Activated CD4-positive, alpha-beta T cell treated with anti-CD3 and anti-CD28 coated beads, Interleukin-2, amount 50 U/mL, for 1 hour (primary cell): Measurements from ENCODE around the gene RAPGEF1.
"Not testable (repeated sequence)": the region's sequence is repeated elsewhere in the genome, so short reads cannot be mapped to it uniquely, and the experiment has no call there.

Experiments
- DNase-seq: peaks from one replicate; pipeline ENCODE4 v3.0.0-alpha.2; 2020

Gene RAPGEF1

DNA sequence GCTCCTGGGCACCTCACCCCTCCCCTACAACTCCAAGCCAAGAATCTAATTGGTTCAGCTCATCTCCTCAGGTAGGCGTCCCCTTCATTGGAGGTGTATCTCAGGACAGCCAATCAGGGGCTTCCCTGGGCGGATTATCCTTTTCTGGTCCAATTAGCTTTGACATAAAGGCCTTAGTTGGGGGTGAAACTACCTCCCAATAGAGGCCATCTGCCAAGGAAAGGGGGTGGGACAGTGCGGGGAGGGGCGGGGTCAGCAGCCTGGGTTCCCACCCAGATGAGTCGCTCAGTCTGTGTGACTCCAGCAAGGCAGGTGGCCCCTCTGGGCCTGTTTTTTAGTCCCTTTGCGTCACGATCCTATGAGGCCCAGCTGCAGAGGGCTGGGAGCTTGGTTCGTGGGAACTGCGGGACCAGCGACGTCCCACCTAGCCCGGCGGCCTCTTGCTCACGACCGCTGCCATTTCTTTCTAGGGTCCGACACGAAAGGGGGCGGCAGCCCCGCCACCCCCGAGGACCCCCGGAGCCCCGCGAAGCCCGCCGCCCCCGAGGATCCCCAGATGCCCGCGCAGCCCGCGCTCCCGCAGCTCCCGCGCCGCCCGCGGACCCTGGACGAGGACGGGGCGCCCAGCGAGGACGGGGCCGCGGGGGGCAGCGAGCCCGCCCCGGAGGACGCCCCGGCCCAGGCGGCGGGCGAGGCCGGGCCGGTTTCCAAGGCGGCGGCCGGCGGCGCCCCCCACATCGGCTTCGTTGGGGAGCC, 185.6 kb downstream of the RAPGEF1 start:
- no peak for DNase-seq

DNA sequence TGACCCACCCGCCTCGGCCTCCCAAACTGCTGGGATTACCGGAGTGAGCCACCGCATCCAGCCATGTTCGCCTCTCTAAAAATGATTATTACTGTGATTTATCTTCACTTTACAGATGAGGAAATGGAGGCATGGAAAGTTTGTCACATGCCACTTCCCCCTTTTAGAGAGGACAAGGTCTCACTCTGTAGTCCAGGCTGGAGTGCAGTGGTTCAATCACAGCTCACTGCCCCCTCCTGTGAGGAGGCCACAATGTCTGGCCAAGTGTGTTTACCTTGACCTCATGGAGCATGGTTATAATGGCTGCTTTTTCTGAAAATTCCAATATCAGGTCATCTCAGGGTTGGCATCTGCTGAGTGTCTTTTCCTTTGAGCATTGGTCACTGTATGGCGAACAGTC, 187.8 kb downstream of the RAPGEF1 start:
- no peak for DNase-seq

DNA sequence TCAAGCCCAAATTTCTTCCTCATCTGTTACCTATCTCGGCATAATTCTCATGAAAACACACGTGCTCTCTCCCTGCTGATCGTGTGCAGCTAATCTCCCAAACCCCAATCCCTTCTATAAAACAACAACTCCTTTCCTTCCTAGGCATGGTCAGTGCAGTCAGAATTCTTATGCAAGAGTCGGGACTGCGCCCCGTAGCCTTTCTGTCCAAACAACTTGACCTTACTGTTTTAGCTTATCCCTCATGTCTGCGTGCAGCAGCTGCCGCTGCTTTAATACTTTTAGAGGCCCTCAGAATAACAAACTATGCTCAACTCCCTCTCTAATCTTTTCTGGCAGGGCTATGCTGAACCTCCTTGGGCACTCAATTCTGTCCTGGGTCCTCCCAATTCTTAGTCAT, 189.4 kb downstream of the RAPGEF1 start:
- not testable (repeated sequence) for DNase-seq

DNA sequence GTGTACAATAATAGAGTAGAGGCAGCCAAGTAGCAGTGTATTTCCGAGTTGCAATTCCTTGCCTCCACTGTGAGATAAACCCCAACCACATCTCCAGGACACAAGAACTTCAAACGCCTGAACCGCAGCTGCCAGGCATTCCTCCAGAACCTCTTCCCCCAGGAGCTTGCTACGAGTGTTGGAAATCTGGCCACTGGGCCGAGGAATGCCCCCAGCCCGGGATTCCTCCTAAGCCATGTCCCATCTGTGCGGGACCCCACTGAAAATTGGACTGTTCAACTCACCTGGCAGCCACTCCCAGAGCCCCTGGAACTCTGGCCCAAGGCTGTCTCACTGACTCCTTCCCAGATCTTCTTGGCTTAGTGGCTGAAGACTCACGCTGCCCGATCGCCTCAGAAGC, 190.7 kb downstream of the RAPGEF1 start:
- DNase-seq = not testable (repeated sequence)

DNA sequence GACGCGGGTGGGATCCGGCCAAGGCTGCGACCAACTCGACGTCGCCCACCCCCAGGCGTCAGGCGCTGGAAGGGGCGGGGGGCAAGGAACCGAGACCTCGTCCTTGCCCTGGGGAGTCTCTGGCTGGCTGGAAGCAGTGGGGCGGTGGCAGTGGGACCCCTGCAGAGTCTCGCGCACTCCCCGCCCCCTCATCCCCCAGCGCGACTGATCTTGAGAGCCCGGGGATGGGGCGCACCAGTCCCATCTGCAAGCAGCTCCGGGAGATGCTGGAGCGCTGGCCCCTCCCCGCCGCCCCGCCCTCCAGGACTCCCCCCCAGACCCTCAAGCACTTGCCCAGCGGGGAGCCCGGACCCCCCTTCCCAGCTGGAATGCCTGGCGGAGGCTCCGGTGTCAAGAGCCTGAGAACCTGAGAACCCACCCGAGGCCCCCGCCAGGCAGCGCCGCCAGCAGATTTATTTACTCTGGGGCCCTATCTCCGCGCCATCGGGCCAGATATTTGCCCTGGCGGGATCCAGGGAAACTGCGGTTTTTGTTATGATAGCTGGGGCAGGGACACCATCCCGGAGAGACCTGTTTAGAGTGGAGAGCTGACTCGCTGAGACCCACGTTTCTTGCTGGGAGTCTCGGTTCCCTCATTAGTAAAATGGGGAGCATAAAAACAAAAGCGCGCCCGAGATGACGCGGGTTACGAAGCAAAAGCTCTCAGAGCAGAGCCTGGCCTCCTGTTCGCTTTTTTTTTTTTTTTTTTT, 193.4 kb downstream of the RAPGEF1 start:
- DNase-seq = no peak

DNA sequence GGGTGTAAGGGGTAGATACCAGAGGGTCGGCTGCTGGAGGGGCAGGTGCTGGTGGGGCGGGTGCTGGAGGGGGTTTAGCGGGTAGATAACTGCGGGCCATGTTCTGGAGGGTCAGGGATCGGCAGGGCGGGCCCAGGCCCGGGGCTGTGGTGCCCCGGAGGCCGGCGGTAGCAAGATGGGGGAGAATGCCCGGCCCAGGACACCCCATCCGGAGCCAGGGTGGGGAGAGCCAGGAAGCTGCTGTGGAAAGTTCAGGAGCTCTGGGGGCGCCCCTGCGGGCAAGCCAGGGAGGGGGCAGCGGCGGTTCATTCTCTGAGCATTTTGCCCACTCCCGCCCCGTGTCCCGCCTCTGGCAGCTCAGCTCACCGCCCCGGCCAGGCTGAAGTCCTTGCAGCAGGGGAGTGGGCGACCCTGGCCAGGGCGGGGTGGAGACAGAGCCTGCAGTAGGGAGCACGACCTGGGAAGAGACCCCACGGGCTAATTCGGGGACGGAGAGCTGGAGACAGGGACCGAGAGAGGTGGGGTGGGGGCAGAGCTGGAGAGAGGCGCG, 194.0 kb downstream of the RAPGEF1 start:
- DNase-seq = no peak

DNA sequence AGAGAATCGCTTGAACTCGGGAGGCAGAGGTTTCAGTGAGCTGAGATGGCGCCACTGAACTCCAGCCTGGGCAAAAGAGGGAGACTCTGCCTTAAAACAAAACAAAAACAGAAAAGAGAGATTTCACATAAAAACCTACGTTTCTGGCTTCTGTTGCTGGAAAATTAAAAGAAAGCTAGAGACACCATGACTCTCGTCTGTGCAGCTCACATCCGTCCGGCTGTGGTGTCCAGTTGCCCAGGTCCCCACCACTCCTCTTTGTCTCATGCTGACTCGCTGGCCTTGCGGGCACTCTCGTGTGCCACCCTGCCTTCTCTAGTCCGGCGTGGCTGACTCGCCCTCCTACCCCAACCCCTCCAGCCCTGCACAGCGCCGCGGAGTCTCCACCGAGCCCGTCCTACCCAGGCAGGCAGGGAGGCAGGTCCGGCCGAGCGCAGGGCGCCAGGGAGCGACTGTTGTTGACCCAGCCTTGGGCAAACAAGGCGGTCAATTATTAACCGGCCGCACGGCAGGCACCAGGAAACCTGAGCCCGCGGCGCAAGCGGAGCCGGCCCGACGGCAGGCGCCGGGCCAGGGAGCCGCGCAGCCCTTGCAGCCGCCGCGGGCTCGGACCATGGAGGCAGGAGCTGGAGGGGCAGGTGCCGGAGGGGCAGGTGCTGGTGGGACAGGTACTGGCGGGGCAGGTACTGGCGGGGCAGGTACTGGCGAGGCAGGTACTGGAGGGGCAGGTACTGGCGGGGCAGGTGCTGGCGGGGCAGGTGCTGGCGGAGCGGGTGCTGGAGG, 194.7 kb downstream of the RAPGEF1 start, which contains the start of gene PRRT1B:
TSS of gene PRRT1B (plus strand) at position 521 of the 783 bp plus-strand sequence. CDS start at position 614, 93 bp downstream.
- no peak for DNase-seq

DNA sequence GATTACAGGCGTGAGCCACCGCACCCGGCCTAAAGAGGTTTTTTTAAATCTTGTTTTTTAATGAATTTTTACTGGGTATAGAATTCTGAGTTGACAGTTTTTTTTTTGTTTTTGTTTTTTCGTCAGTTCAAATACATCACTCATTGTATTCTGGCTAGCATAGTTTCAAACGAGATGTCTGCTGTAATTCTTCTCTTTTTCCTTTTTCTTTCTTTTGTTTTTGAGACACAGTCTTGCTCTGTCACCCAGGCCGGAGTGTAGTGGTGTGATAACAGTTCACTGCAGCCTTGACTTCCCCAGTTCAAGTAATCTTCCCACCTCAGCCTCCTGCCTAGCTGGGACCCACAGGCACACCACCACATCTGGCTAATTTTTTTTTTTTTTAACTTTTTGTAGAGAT, 196.7 kb downstream of the RAPGEF1 start:
- DNase-seq = no peak

DNA sequence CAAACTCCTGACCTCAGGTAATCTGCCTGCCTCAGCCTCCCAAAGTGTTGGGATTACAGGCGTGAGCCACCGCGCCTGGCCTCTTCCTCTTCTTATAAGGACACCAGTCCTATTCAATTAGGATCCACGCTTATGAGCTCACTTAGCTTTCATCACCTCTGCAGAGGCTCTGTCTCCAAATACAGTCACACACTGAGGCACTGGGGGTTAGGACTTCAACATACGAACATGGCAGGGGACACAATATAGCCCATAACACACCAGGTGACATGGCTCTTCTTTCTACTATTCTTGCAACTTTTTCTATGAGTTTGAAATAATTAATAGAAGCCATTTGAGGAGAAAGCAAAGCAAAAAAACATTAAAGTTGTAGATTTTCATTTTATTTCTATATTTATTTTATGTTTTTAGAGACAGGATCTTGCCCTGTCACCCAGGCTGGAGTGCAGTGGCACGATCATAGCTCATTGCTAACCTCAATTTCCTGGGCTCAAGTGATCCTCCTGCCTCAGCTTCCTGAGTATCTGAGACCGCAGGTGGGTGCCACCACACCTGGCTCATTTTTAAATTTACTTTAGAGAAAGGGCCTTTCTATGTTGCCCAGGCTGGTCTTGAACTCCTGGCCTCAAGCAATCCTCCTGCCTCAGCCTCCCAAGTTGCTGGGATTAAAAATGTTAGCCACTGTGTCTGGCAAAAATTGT, 200.5 kb downstream of the RAPGEF1 start:
- no peak for DNase-seq

DNA sequence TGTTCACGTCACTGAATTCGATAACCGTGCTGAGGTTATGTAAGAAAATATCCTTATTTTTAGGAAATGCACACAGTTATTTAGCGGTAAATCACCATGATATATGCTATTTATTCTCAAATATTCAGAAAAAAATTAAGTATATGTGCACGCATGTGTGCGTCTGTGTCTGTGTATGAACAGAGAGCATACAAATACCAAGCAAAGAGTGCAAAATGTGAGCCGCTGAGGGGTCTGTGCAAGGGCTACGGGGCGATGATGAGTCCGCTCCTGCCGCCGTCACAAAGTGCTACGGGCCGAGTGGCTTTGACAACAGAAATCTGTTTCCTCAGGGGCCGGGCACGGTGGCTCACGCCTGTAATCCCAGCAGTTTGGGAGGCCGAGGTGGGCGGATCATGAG, 201.9 kb downstream of the RAPGEF1 start:
- DNase-seq = no peak

DNA sequence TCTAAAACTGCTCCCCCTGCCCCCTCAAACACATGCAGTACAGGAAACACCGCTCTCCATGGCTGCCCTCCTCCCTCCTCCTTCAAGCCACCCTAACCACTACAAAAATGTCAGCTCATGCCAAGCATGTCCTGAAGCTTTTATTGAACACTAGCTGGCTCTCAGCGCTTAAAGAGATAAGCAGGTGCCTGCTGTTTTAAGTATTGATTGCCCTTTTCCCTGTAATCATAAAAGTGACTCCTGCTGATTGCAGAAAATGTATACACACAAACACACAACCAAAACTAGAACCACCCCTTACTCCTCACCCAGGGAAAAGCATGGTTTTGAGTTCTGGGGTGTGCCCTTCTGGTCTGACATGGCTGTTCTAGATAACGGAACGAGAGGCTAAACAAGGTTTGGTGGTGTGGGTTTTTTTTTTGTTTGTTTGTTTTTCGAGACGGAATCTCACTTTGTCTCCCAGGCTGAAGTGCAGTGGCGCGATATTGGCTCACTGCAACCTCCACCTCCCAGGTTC, 205.1 kb downstream of the RAPGEF1 start:
- no peak for DNase-seq

DNA sequence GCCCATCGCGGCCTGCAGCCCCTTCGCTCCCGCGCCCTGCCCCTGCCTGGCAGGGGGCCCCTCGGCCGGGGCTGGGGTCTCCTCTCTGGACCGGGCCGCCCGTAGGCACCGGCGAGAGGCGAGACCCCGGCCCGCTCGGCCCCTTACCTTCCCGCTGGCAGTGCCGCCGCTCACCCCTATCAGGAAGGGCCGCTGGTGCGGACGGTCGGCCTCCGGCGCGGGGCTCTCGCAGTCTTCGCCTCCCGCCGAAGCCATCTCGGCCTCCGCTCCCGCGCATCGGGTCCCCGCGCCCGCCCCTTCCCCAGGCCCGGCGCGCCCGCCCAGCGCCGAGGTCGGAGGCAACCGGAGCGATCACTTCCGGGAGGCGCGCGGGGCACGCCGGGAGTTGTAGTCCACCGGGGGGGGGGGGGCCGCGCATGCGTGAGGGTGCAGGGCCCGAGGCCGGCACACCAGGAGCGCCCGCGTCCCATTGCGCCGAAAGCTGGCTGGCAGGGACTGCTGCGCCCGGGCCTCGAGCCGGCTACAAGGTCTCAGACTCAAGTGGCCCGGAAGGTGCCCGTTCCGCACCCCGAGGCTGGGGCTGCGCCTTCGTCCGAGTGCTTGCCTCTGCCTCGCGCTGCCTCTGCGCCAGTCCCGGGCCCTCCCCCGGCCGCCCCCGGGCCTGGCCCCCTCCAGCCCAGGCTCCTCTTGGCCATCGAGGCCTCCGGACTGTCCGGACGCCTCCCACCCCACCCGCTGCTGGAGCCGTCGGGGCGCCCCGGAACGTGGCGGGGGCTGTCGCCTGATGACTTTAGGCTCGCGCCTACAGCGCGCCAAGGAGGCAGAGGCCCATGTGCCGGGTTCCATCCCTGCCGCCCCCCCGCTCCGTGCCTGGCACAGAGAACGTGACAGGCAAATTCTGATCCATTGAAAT, 208.7 kb downstream of the RAPGEF1 start, which contains the start of gene UCK1:
TSS of gene UCK1 (minus strand) at position 344 of the 913 bp plus-strand sequence. CDS start at position 255, 89 bp downstream.
- peak; percentile 72 for DNase-seq

DNA sequence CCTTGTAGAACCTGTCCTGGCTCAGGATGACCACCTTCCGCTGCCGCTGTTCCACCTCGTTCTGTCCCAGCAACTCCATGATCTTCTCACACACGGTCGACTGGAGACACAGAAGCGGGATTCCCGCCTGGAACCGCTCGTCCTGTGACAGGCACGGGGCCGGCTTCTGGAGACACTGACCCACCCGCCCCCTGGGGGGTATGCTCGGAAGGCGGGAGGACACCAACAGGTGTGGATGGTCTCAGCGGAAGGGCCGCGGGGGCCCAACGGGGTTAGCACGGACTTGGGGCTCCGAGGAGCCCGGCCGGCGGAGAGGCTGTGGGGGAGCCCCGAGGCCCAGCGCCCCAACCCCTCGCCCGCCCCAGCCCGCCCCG, 209.3 kb downstream of the RAPGEF1 start:
- DNase-seq = no peak

DNA sequence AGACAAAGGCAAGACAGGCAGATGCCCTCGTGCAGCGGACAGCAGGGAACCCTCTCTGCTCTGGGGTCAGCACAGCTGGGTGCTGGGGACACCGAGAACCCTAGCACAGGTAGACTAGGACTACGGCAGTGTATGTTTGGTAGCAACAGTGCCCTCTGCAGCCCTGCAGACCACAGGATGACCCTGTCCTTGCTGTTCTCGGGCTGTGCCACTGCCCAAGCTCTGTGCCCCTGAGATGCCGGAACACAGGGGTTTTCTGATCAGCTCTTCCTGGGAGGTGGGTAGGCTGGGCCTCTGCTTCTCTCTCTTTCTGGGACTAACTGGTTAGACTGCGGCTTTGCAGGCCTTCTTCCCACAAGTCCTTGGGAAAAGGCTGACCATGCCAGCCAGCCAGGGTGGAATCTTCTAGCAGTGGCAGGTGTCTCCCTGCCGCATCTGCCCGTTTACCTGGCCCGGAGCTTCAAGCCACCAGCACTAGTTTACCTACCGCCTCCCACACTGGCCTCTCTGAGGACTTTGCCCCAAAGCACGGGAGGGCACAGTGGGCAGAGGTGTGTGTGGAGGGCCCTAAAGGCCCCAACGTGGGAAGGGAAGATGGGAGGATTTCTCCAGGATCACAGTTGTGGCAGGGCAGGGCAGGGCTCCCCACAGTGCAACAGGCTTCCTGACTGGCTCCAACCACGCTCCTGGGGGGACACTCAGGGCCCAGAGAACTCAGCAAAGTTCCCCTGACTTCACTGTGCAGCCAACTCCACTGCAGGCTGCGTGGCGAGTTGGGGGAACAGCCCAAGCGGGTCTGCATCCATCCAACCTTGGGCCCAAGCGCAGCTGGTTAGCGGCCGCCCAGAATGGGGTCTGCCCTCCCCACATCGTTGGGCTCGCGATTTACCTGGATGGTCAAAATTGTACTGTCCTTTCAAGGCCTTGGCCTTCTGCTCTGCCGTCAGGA, 210.0 kb downstream of the RAPGEF1 start:
- no peak for DNase-seq

DNA sequence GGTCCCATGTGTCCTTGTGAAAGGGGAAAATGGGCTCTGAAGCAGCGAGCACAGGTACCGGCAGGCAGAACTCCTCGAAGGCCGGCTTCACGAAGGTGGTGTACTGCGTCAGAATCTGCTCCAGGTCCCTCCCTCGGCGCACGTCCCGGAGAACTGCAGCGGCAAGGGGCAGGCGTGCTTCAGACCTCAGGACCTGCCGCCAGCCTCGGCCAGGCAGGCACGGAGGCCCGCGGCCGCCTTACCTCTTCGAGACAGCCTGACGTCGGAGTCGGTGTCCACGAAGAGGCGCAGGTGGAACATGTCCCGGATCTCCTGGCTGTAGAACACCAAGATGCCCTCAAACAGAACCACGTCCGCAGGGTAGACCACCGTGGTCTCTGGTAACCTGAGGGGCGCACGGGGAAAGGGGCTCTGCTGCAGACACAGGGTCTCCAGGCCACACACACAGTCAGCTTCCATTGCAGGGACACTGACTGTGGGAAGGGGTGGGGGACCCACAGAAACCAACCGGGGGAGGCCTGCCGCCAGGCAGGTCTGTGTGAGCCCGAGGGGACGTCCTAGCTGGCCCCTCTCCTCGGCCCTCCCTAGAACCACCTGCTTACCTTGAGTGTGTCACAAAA, 210.9 kb downstream of the RAPGEF1 start:
- no peak for DNase-seq

DNA sequence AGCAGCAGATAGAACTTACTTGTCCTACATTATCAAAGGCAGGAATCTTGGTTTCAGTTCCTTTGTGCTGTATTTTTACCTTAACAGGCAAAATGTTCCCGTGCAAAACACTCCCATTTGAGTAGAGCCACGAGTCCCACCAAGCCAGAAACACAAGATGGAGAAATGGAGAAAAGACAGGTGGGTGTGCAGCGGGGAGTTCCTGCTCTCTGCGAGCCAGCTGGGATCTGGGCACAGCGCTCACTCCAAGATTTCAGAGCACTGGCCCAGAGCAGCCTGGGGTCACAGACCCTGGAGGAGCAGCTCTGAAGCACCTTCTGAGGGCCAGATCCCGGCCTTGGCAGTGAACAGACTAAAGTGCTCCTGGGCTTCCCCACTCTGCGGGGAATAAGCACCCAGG, 211.7 kb downstream of the RAPGEF1 start:
- DNase-seq = no peak
